ENCODE measurements around the gene SLC45A1.
A peak's percentile ranks its signal among the peaks of the same experiment; 100 is the strongest.

SLC45A1 gene

GRCh38 chr1:8333246-8333987 is 15.5 kb downstream of the SLC45A1 start:
- no peak overlapping the region for H3K4me3 ChIP-seq (ENCODE audit: low read depth, low read length)
- DNase-seq (ENCODE audit: low read depth) = no peak

GRCh38 chr1:8334106-8334851 is 16.4 kb downstream of the SLC45A1 start:
- no peak for DNase-seq (ENCODE audit: low read depth)

GRCh38 chr1:8335246-8335645 is 17.3 kb downstream of the SLC45A1 start:
- DNase-seq (ENCODE audit: low read depth) = no peak
- no peak overlapping the region for H3K4me3 ChIP-seq (ENCODE audit: low read depth, low read length)

More at GRCh38 chr1:8334106-8334851, 16.4 kb downstream of the SLC45A1 start:
- no peak overlapping the region for H3K4me3 ChIP-seq (ENCODE audit: low read depth, low read length)

- H3K4me3 ChIP-seq (ENCODE audit: low read depth, low read length) = no peak overlapping the region
- DNase-seq (ENCODE audit: low read depth) = no peak
Observed at GRCh38 chr1:8337776-8338525, 20.0 kb downstream of the SLC45A1 start.

GRCh38 chr1:8338526-8339202 is 20.8 kb downstream of the SLC45A1 start:
- H3K4me3 ChIP-seq (ENCODE audit: low read depth, low read length) = no peak overlapping the region
- no peak for DNase-seq (ENCODE audit: low read depth)

GRCh38 chr1:8339203-8339600 is 21.3 kb downstream of the SLC45A1 start:
- no peak for DNase-seq (ENCODE audit: low read depth)
- H3K4me3 ChIP-seq (ENCODE audit: low read depth, low read length) = no peak overlapping the region

GRCh38 chr1:8340448-8340847 is 22.5 kb downstream of the SLC45A1 start:
- H3K4me3 ChIP-seq (ENCODE audit: low read depth, low read length) = no peak overlapping the region
- no peak for DNase-seq (ENCODE audit: low read depth)

- no peak for DNase-seq (ENCODE audit: low read depth)
- no peak overlapping the region for H3K4me3 ChIP-seq (ENCODE audit: low read depth, low read length)
Observed at GRCh38 chr1:8342325-8342724, 24.4 kb downstream of the SLC45A1 start.

GRCh38 chr1:8343044-8343443 is 25.1 kb downstream of the SLC45A1 start:
- DNase-seq (ENCODE audit: low read depth) = no peak

GRCh38 chr1:8343464-8344001 is 25.6 kb downstream of the SLC45A1 start:
- peak; percentile 84 for DNase-seq (ENCODE audit: low read depth)
- no peak overlapping the region for H3K4me3 ChIP-seq (ENCODE audit: low read depth, low read length)

More at GRCh38 chr1:8343044-8343443, 25.1 kb downstream of the SLC45A1 start:
- no peak overlapping the region for H3K4me3 ChIP-seq (ENCODE audit: low read depth, low read length)

- H3K4me3 ChIP-seq (ENCODE audit: low read depth, low read length) = no peak overlapping the region
- DNase-seq (ENCODE audit: low read depth) = no peak
Observed at GRCh38 chr1:8344893-8345507, 27.1 kb downstream of the SLC45A1 start.

- no peak overlapping the region for H3K4me3 ChIP-seq (ENCODE audit: low read depth, low read length)
- no peak for DNase-seq (ENCODE audit: low read depth)
Observed at GRCh38 chr1:8345621-8346415, 27.9 kb downstream of the SLC45A1 start.

GRCh38 chr1:8347635-8348034 is 29.7 kb downstream of the SLC45A1 start:
- H3K4me3 ChIP-seq (ENCODE audit: low read depth, low read length) = no peak overlapping the region
- no peak for DNase-seq (ENCODE audit: low read depth)

- DNase-seq (ENCODE audit: low read depth) = no peak
- no peak overlapping the region for H3K4me3 ChIP-seq (ENCODE audit: low read depth, low read length)
Observed at GRCh38 chr1:8348047-8348776, 30.3 kb downstream of the SLC45A1 start.

GRCh38 chr1:8348777-8349472 is 31.0 kb downstream of the SLC45A1 start:
- DNase-seq (ENCODE audit: low read depth) = no peak
- H3K4me3 ChIP-seq (ENCODE audit: low read depth, low read length) = no peak overlapping the region

GRCh38 chr1:8349473-8349865 is 31.6 kb downstream of the SLC45A1 start:
- H3K4me3 ChIP-seq (ENCODE audit: low read depth, low read length) = no peak overlapping the region
- no peak for DNase-seq (ENCODE audit: low read depth)

GRCh38 chr1:8349961-8350360 is 32.0 kb downstream of the SLC45A1 start:
- no peak overlapping the region for H3K4me3 ChIP-seq (ENCODE audit: low read depth, low read length)
- DNase-seq (ENCODE audit: low read depth) = no peak
